GM21786 (cell line): ENCODE results near the gene GREB1.

Experiments
- ATAC-seq: cut with Tn5 transposase; IDR thresholded peaks from one replicate; pipeline ENCODE4 v1.9.1; 2021; ENCODE audit not compliant: unreplicated experiment

The GREB1 gene

GRCh38 chr2:11508279-11508678 lies 25.6 kb upstream of the GREB1 start:
- no peak for ATAC-seq

DNA sequence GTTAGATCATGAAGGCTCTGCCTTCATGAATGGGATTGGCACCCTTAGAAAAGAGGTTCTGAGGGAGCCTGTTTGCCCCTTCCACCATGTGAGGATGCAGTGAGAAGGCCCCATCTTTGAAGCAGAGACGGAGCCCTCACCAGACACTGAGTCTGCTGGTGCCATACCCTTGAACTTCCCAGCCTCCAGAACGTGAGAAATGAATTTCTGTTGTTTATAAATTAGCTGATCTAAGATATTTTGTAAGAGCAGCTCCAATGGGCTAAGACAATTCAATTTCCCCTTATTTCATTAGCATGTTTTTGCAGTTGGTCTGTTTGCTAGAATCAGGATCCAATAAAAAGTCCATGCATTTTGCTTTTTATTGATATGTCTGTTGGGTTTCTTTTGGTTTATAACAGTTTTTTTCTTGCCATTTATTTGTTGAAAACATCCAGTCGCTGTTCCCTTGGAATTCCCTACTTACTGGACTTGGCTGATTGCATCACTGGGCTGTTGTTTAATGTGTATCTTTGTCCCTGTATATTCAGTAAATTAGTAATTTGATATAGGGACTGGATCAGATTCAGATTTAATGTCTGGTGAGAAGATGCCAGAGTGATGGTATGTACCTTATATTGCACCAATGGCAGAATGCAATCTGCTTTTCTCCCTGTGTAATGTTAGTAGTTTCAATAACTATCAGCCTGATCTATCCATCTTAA lies 24.0 kb upstream of the GREB1 start:
- ATAC-seq = no peak

DNA sequence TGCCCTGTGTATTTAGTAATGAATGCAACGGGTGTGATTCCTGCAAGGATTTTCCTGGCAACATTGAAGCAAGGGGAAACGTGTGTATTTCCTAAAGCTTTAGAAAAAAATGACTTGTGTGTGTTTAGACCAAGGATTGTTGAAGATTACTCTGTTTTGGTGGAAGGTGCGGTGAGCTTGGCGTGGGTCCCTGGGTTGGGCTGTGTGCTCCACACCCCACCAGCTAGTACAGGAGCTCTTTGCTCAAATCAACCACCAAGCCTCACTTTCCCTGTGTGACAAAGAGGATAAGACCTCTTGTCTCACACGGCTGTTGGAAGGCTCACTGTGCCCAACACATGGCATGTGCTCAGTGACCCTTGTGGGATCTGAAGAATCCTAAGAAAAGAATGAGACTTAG lies 21.4 kb upstream of the GREB1 start:
- no peak for ATAC-seq

DNA sequence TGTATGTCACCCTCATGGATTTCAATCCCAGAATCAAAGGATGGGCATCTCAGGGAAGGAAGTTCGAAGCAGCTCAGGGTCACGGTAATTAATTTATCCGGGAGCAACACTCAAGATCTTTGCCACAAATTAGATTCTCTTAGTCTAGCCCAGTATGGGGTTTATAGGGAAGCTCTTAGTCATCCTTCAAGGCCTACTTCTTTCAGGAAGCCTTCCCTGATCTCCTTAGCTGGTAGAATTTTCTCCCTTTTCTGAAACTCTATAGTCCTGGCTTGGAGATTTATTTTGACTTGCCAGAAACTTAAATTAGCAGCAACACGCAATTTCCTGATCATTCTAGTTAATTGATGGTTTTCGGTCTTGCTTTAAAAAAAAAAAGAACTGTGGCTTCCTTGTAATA lies 20.5 kb upstream of the GREB1 start:
- no peak for ATAC-seq

DNA sequence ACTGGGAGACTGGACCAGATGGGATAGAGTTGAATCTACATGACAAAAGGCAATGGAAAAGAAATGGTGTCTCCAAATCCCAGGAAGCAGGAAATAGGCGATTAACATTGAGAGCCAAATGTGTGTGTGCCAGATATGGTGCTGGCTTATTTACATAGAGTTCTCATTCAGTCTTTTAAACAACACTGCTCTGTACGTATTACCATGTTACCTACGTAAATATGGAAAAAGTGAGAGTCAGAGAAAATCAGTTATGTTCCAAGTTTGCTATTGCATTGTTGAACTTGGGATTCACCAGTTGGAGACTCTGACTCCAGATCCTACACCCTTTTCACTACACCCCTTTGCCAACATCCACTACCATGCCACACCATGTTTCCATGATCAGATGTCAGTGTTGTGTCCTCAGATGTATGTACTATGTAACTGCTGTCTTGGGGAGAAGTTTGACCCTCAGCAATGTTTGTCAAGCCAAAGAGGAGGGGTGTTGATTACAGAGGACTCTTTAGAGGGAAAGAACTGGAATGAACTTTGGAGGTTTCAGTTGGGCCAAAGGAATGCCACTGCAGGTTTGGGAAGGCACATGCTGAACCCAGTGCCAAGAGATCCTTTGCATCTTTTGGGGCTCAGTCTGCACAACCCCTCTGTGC lies 19.6 kb upstream of the GREB1 start:
- no peak for ATAC-seq

DNA sequence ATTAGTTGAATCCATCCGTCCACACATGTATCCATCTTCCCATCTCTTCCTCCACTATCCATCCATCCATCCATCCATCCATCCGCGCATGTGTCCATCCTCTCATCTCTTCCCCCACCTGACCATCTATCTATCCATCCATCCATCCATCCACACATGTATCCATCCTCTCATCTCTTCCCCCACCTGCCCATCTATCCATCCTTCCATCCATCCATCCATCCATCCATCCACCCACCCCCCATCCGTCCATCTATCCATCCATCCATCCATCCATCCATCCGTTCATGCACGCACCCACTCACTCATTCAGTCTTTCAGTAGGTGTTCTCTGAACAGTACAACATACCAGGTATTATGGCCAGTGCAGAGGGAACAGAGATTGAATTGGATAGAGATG lies 18.9 kb upstream of the GREB1 start:
- ATAC-seq = no peak

GRCh38 chr2:11515490-11515981 lies 18.3 kb upstream of the GREB1 start:
- no peak for ATAC-seq

- ATAC-seq = no peak
Observed at GRCh38 chr2:11516984-11517648, 16.7 kb upstream of the GREB1 start.

DNA sequence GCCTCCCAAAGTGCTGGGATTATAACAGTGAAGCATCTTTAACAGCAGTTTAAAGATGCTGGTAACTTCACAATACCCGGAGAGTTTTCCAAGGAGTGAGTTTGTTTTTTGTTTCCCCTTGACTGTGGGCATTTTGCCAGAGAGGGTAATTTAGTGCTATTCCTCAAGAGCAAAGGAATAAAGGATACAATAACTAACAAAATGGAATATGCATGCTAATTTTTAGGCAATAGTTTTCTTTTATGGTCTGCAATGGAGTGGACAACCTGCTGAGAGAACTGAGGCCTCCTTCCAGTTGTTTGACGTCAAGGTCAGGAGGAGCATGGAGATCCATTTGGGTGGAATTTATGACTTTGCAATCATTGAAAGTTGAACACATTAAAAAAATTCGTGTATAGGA lies 15.9 kb upstream of the GREB1 start:
- ATAC-seq = no peak

- ATAC-seq = no peak
Observed at GRCh38 chr2:11520092-11520693, 13.7 kb upstream of the GREB1 start.

GRCh38 chr2:11521775-11522174 lies 12.1 kb upstream of the GREB1 start:
- ATAC-seq = no peak

DNA sequence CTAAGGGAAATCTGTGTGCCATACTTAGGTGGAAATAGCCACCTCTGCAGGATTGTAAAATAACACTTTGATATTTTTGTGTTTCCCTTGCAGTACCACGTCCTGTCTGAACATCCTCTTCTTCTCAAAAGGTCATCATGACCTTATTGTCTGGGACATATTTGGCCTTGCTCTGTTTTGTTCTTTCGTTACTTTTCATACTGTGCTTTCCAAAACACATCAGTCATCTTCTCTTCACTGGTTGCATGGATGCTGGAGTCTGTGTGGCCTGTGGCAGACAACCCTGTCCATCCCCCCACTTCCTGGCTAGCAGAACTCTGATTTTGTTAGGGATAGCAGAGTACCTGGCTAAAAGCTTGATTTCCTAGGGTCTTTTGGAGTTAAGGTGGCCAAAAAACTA lies 9.4 kb upstream of the GREB1 start:
- no peak for ATAC-seq

GRCh38 chr2:11525762-11526161 lies 8.1 kb upstream of the GREB1 start:
- ATAC-seq = no peak

- no peak for ATAC-seq
Observed at GRCh38 chr2:11527001-11527400, 6.8 kb upstream of the GREB1 start.

DNA sequence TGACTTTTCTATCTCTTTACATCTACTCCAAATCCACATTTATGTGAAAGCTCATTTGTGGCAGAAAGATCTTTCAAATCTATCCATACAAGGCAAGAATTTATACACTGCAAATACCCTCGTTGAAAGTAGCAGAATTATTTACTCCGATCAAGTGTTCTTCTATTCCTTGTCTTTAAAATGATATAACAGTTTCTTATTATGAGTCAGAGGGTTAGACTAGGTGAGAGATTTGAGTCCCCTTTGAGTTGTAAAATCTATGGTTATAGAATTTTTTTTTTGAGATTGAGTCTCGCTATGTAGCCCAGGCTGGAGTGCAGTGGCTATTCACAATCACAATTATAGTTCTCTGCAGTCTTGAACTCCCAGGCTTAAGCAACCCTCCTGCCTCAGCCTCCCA lies 5.6 kb upstream of the GREB1 start:
- ATAC-seq = no peak

DNA sequence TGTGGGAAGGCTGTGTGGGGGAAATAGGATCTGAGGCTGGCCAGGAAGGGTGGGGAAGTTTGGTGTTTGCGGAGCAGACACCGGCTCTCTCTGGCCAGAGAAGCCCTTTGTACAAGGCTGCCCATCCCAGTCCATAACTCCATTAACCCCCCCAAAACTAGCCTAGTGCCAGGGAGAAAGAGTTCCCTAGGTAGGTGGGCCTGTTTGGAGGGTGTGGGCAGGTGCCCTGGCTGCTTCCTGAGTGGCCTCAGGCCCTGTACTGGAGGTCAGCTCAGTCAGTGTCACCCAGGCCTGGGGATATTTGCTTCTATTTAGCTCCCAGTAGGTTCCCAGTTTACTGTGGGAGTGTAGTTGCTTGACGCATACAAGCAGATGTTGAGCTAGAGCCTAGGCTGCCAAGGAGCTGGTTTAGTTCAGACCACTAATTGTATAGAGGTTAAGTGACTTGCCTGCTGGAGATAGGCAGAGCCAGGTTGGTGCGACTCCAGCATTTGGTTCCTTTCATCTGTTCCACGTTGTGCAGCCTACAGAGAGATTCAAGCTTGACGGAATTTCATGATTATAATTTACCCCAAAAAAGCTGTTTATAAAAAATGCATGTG lies 2.9 kb upstream of the GREB1 start:
- ATAC-seq = no peak

- no peak for ATAC-seq
Observed at GRCh38 chr2:11532416-11533055, 1.3 kb upstream of the GREB1 start.

DNA sequence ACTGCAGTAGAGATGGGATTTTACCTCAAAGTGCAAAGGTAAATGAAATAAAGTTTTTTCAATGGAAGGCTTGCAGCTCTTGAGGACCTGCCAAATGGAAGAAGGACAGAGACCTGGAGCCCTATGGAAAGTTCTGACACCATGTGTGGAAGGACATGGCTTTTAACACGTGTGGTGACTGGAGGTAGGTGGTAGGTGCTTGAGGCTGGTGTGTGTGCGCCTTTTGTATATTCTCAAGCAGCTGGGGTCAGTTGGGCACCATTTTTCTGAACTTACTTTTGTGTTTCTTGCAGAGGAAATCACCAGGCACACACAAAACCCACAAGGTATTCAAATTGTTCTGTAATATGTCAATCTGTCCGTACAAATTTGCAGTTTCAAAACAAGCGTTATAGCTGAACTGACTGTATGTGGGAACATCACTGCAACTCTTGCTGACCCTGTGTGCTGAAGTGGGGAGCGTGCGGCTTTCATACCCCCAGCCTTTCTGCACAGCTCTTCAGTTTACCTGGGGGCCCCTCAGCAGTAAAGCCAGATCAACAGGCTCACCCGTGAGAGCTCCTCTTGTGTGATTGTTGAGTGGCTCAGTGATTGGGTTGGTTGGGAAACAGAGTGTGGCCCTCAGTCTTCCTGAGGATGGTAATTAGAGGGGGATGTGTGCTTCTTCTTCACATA lies 363 bp downstream of the GREB1 start:
- ATAC-seq = no peak

DNA sequence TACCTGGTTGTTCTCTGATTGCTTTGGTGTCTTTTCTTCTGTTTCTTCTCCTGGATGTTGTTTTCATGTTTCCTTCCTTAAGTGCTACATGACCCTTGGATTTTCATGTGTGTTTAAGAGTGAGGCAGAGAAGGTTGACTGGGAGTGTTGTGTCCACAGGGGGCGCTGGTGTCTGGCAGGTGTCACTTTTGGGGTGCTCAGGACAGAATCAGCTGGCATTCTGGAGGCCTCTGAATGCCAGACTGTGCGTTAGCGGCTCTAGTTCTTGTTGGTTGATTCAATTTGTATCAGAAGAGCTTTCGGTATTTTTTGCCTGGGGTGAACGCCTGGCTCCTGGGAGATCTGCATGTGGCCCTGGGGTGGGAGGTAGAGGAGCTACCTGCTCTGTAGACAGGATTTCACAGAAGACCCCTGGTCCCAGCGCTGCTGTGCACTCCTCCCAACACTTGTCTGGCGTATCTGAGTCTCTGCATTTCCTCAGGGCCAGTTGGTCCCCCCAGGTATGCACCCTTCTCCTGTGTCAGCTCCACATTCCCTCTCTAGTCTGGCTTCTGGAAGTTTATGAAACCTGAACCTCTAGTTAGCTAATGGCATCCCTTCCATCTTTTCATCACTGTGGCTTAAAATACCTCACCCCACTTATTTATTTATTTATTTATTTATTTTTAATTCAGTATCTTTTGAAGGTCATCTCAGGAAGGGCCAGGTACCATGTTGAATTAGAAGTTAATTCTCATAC lies 1.1 kb downstream of the GREB1 start:
- no peak for ATAC-seq

DNA sequence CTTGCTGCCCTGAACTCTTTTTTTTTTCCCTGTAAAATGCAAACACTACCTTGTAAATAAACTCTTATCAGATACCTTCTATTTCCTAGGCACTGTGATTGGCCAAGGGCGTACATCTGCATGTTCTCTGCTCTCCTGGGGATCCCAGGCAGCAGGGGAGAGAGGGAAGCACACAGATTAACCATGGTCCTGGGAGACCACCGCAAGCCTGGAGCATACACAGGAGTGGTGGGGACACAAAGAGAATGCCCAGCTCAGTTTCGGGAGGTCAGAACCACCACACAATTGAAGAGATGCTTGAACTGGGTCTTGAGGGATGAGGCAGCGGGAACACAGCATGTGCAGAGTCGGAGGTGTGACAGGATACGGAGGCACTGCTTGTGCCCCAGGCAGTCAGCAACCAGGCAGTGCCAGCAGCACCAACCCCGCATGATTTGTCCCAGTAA lies 2.1 kb downstream of the GREB1 start:
- ATAC-seq = no peak
